HepG2 (cell line): ENCODE measurements around the gene VKORC1. TPM values are rescaled to one million over a fixed set of nuclear protein-coding genes. Genes with fewer than 3 reads are reported as not detected.

ENCODE experiments used
- ARNTL ChIP-seq: sonication (generic); formaldehyde crosslinking; IDR thresholded peaks from 2 replicates; pipeline ENCODE4 v1.4.0; 2020; ENCODE audit warnings: mild to moderate bottlenecking, missing genetic modification reagents
- GMEB1 ChIP-seq: sonication (generic); formaldehyde crosslinking; IDR thresholded peaks from 2 replicates; pipeline ENCODE4 v1.5.1; 2020; ENCODE audit warnings: missing genetic modification reagents, mild to moderate bottlenecking, borderline replicate concordance
- HINFP ChIP-seq: sonication (generic); formaldehyde crosslinking; IDR thresholded peaks from 2 replicates; pipeline ENCODE4 v1.4.0; 2020; ENCODE audit warnings: low read depth, mild to moderate bottlenecking, missing genetic modification reagents
- MBD4 ChIP-seq: IDR thresholded peaks from 2 replicates; pipeline ENCODE4 v1.6.1; 2012; ENCODE audit warnings: low read length, inconsistent platforms, borderline replicate concordance
- MTF1 ChIP-seq: sonication (generic); formaldehyde crosslinking; IDR thresholded peaks from 2 replicates; pipeline ENCODE4 v1.5.0; 2020; ENCODE audit warnings: missing genetic modification reagents
- MYNN ChIP-seq: sonication (generic); formaldehyde crosslinking; IDR thresholded peaks from 2 replicates; pipeline ENCODE4 v1.4.0; 2020; ENCODE audit warnings: mild to moderate bottlenecking, low read depth, missing genetic modification reagents
- ZBTB49 ChIP-seq: sonication (generic); formaldehyde crosslinking; IDR thresholded peaks from 2 replicates; pipeline ENCODE4 v1.4.0; 2020; ENCODE audit warnings: missing genetic modification reagents, borderline replicate concordance
- ZNF138 ChIP-seq: sonication (generic); formaldehyde crosslinking; IDR thresholded peaks from 2 replicates; pipeline ENCODE4 v1.5.0; 2020; ENCODE audit warnings: mild to moderate bottlenecking, low read depth, missing genetic modification reagents
- ZNF44 ChIP-seq: sonication (generic); formaldehyde crosslinking; IDR thresholded peaks from 2 replicates; pipeline ENCODE4 v1.5.1; 2020; ENCODE audit warnings: mild to moderate bottlenecking, missing genetic modification reagents
- ZNF563 ChIP-seq: sonication (generic); formaldehyde crosslinking; IDR thresholded peaks from 2 replicates; pipeline ENCODE4 v1.8.0; 2022; ENCODE audit warnings: mild to moderate bottlenecking, moderate library complexity, missing genetic modification reagents
- ZNF607 ChIP-seq: sonication (generic); formaldehyde crosslinking; IDR thresholded peaks from 2 replicates; pipeline ENCODE4 v1.5.1; 2020; ENCODE audit warnings: missing genetic modification reagents, mild to moderate bottlenecking, borderline replicate concordance
- ZNF619 ChIP-seq: sonication (generic); formaldehyde crosslinking; IDR thresholded peaks from 2 replicates; pipeline ENCODE4 v1.4.0; 2020; ENCODE audit warnings: mild to moderate bottlenecking, missing genetic modification reagents
- ZNF687 ChIP-seq: sonication (generic); formaldehyde crosslinking; IDR thresholded peaks from 2 replicates; pipeline ENCODE4 v1.5.1; 2020; ENCODE audit warnings: mild to moderate bottlenecking, missing genetic modification reagents, moderate library complexity
- ZNF761 ChIP-seq: sonication (generic); formaldehyde crosslinking; conservative IDR thresholded peaks from 2 replicates; pipeline ENCODE4 v1.4.0; 2020; ENCODE audit warnings: mild to moderate bottlenecking, missing genetic modification reagents
- ZNF770 ChIP-seq: sonication (generic); formaldehyde crosslinking; IDR thresholded peaks from 2 replicates; pipeline ENCODE4 v1.5.0; 2020; ENCODE audit warnings: mild to moderate bottlenecking, missing genetic modification reagents
- ZSCAN25 ChIP-seq: sonication (generic); formaldehyde crosslinking; IDR thresholded peaks from 2 replicates; pipeline ENCODE4 v1.8.0; 2022; ENCODE audit warnings: mild to moderate bottlenecking, missing genetic modification reagents
- polyA plus RNA-seq, 8 experiments: library from polyadenylated mRNA; depleted of rRNA in 3 of 8; stranded (reverse) in 7 of 8; unstranded in 1 of 8; fragments of >200 nt; fragmentation: Illumina TruSeq in 4 of 8; extraction: Trizol in 4 of 8; gene quantifications; 2 replicates each; pipeline versions ENCODE4 v1.2.1 to v1.2.3, GENCODE V29; 2011 to 2016; ENCODE audit warnings: low read depth in 4 of 8, missing spikeins in 1 of 8, mixed read lengths in 1 of 8; ENCODE audit not compliant: insufficient read depth in 1 of 8
- total RNA-seq, 5 experiments: library from RNA; depleted of rRNA; stranded (reverse); fragments of >200 nt; fragmentation: Illumina TruSeq; extraction: Trizol; gene quantifications; 2 replicates each; pipeline ENCODE4 v1.2.3, GENCODE V29; 2016; ENCODE audit warnings: low read depth in 1 of 5

Gene VKORC1
- total and polyA plus RNA-seq, 2 of the 13 experiments (the other 11 are each of a cell fraction or from before 2014, with no cell fraction given) = 141 to 615 TPM

- TF ChIP-seq ZNF770 (CRISPR knock-in tag) (peak; percentile 48; the same call in 1 of the 2 replicates), ZNF761 (CRISPR knock-in tag) (no peak), ZNF563 (CRISPR knock-in tag) (peak; percentile 93; the same call in 1 of the 2 replicates), GMEB1 (peak; percentile 98), ZNF607 (CRISPR knock-in tag) (peak; percentile 69; the same call in 1 of the 2 replicates), ZNF44 (CRISPR knock-in tag) (no peak), MYNN (CRISPR knock-in tag) (no peak), ZNF687 (CRISPR knock-in tag) (peak; percentile 91), ZNF138 (CRISPR knock-in tag) (peak; percentile 58; the same call in 1 of the 2 replicates), ARNTL (CRISPR knock-in tag) (peak; percentile 75), ZSCAN25 (CRISPR knock-in tag) (no peak), HINFP (peak; percentile 21; the same call in 1 of the 2 replicates), ZNF619 (CRISPR knock-in tag) (no peak), MBD4 (no peak), ZBTB49 (CRISPR knock-in tag) (peak; percentile 27; the same call in 1 of the 2 replicates), MTF1 (CRISPR knock-in tag) (no peak)
Measured at GRCh38 chr16:31108035-31108793, 13.6 kb upstream of the VKORC1 start, which contains the start of gene BCKDK (continued).
